Mucosa of rectum (tissue), 2 donors: ENCODE data around the gene RPS6KB2.

Source experiments
- H3K27ac ChIP-seq, 2 donors: one replicate each; pipeline ENCODE4 v1.7.0; 2013; ENCODE audit warnings: inconsistent platforms in 2 of 2, low read depth in 2 of 2, low read length in 2 of 2
- H3K27me3 ChIP-seq, 2 donors: one replicate each; pipeline ENCODE4 v1.7.0; 2013; ENCODE audit warnings: low read length in 2 of 2; ENCODE audit not compliant: control insufficient read depth in 2 of 2, insufficient read depth in 2 of 2
- H3K36me3 ChIP-seq, 2 donors: one replicate each; pipeline ENCODE4 v1.7.0; 2013; ENCODE audit warnings: low read length in 2 of 2; ENCODE audit not compliant: control insufficient read depth in 2 of 2, insufficient read depth in 2 of 2
- H3K4me1 ChIP-seq, 2 donors: one replicate each; pipeline ENCODE4 v1.7.0; 2013; ENCODE audit warnings: low read length in 2 of 2, mild to moderate bottlenecking in 1 of 2; ENCODE audit not compliant: control insufficient read depth in 2 of 2, insufficient read depth in 2 of 2
- H3K4me3 ChIP-seq, 2 donors: one replicate each; pipeline ENCODE4 v1.7.0; 2013; ENCODE audit warnings: low read length in 2 of 2
- H3K9ac ChIP-seq, 2 donors: one replicate each; pipeline ENCODE4 v1.7.0; 2013; ENCODE audit warnings: low read length in 2 of 2, low read depth in 1 of 2, mild to moderate bottlenecking in 1 of 2
- H3K9me3 ChIP-seq, 2 donors: one replicate each; pipeline ENCODE4 v1.7.0; 2013; ENCODE audit warnings: low read length in 2 of 2; ENCODE audit not compliant: control insufficient read depth in 2 of 2
- donor health status: healthy.
- donor health status: Normal muscosa, but diverticular disease.

The RPS6KB2 gene

GRCh38 chr11:67410369-67410831 lies 17.9 kb upstream of the RPS6KB2 start:
- peak overlapping the region in 1 of 2 donors; percentile 85 for H3K27ac ChIP-seq
- H3K27me3 ChIP-seq: peaks cover 2 to 18% of the 10 kb centered on the region in 2 donors
- no peak overlapping the region for H3K9ac ChIP-seq
- peaks cover 12 to 30% of the 10 kb centered on the region in 2 donors for H3K4me1 ChIP-seq
- no peaks in the 10 kb centered on the region for H3K9me3 ChIP-seq
- no peaks in the 10 kb centered on the region for H3K36me3 ChIP-seq
- peak overlapping the region; percentile 11 to 13 for H3K4me3 ChIP-seq

- no peak overlapping the region for H3K9ac ChIP-seq
- no peak overlapping the region for H3K27ac ChIP-seq
These were observed 17.1 kb upstream of the RPS6KB2 start for GRCh38 chr11:67410984-67411784.

GRCh38 chr11:67411785-67412152 lies 16.5 kb upstream of the RPS6KB2 start:
- Histone ChIP-seq H3K4me3 (no peak overlapping the region), H3K36me3 (no peaks in the 10 kb centered on the region), H3K27me3 (peaks cover 2 to 18% of the 10 kb centered on the region in 2 donors), H3K9me3 (no peaks in the 10 kb centered on the region), H3K9ac (no peak overlapping the region), H3K27ac (no peak overlapping the region), H3K4me1 (peaks cover 12 to 28% of the 10 kb centered on the region in 2 donors)

More at GRCh38 chr11:67410984-67411784, 17.1 kb upstream of the RPS6KB2 start:
- Histone ChIP-seq H3K36me3 (no peaks in the 10 kb centered on the region), H3K4me1 (peaks cover 12 to 30% of the 10 kb centered on the region in 2 donors), H3K27me3 (peaks cover 2 to 18% of the 10 kb centered on the region in 2 donors), H3K9me3 (no peaks in the 10 kb centered on the region), H3K4me3 (no peak overlapping the region)

GRCh38 chr11:67412495-67413179 lies 15.7 kb upstream of the RPS6KB2 start:
- peaks cover 2 to 18% of the 10 kb centered on the region in 2 donors for H3K27me3 ChIP-seq
- H3K36me3 ChIP-seq: no peaks in the 10 kb centered on the region
- peaks cover 9 to 26% of the 10 kb centered on the region in 2 donors for H3K4me1 ChIP-seq
- H3K27ac ChIP-seq: no peak overlapping the region
- no peak overlapping the region for H3K4me3 ChIP-seq
- no peaks in the 10 kb centered on the region for H3K9me3 ChIP-seq
- no peak overlapping the region for H3K9ac ChIP-seq

- H3K27ac ChIP-seq: no peak overlapping the region
- H3K4me3 ChIP-seq: no peak overlapping the region
- H3K9ac ChIP-seq: no peak overlapping the region
- peaks cover 2 to 18% of the 10 kb centered on the region in 2 donors for H3K27me3 ChIP-seq
- no peaks in the 10 kb centered on the region for H3K36me3 ChIP-seq
- no peaks in the 10 kb centered on the region for H3K9me3 ChIP-seq
- peaks cover 9 to 22% of the 10 kb centered on the region in 2 donors for H3K4me1 ChIP-seq
These were observed 14.9 kb upstream of the RPS6KB2 start for GRCh38 chr11:67413266-67413849.

GRCh38 chr11:67415501-67416304 lies 12.6 kb upstream of the RPS6KB2 start, which contains the start of gene CARNS1:
Gene CARNS1, plus strand, starts transcription at chr11:67415678. Its CDS starts 522 bp downstream, at chr11:67416200.
- H3K4me3 ChIP-seq: peak within 1 kb of the TSS in 1 of 2 donors; percentile 50

GRCh38 chr11:67416416-67417335 lies 11.6 kb upstream of the RPS6KB2 start:
- Histone ChIP-seq H3K36me3 (no peaks in the 10 kb centered on the region), H3K27me3 (peaks cover 0 to 13% of the 10 kb centered on the region in 2 donors), H3K27ac (peak overlapping the region in 1 of 2 donors; percentile 16), H3K4me1 (peaks cover 17 to 24% of the 10 kb centered on the region in 2 donors), H3K9me3 (no peaks in the 10 kb centered on the region), H3K9ac (no peak overlapping the region), H3K4me3 (no peak overlapping the region)

More at GRCh38 chr11:67415501-67416304, 12.6 kb upstream of the RPS6KB2 start, which contains the start of gene CARNS1:
- peaks cover 13 to 22% of the 10 kb centered on the region in 2 donors for H3K4me1 ChIP-seq
- no peaks in the 10 kb centered on the region for H3K36me3 ChIP-seq
- peaks cover 2 to 18% of the 10 kb centered on the region in 2 donors for H3K27me3 ChIP-seq
- H3K9ac ChIP-seq: no peak within 1 kb of the TSS
- H3K9me3 ChIP-seq: no peaks in the 10 kb centered on the region
- H3K27ac ChIP-seq: no peak within 1 kb of the TSS

GRCh38 chr11:67417425-67417824 lies 10.9 kb upstream of the RPS6KB2 start:
- Histone ChIP-seq H3K4me1 (peaks cover 17 to 21% of the 10 kb centered on the region in 2 donors), H3K27ac (peak overlapping the region in 1 of 2 donors; percentile 16), H3K9ac (no peak overlapping the region)

More at GRCh38 chr11:67417425-67417824, 10.9 kb upstream of the RPS6KB2 start:
- H3K36me3 ChIP-seq: no peaks in the 10 kb centered on the region
- no peaks in the 10 kb centered on the region for H3K9me3 ChIP-seq
- no peak overlapping the region for H3K4me3 ChIP-seq
- H3K27me3 ChIP-seq: peaks cover 0 to 6% of the 10 kb centered on the region in 2 donors
